GM23338 (cell line): ENCODE data around the gene ZNRF1. TPM values are rescaled to one million over a fixed set of nuclear protein-coding genes. Genes with fewer than 3 reads are reported as not detected.

Experiments
- ATAC-seq: fragments of 200-7000 bp; cut with Tn5 transposase; 3 replicates; pipeline ENCODE4 v1.9.1; 2020
- DNase-seq: peaks from one replicate; pipeline ENCODE4 v3.0.0-alpha.2; 2015; ENCODE audit warnings: low spot score
- H2AFZ ChIP-seq: fragments of 200-600 bp; sonication (generic); 2 replicates; pipeline ENCODE4 v1.8.0; 2016; ENCODE audit warnings: antibody characterized with exemption, mild to moderate bottlenecking, moderate library complexity
- H3F3A ChIP-seq: fragments of 200-600 bp; sonication (generic); replicated peaks from 2 replicates; pipeline ENCODE4 v1.8.0; 2017; ENCODE audit warnings: antibody characterized with exemption, mixed run types, low read depth
- H3K27ac ChIP-seq: fragments of 200-600 bp; sonication (generic); 2 replicates; pipeline ENCODE4 v1.6.1; 2016; ENCODE audit warnings: low read depth
- H3K27me3 ChIP-seq: fragments of 200-600 bp; sonication (generic); 2 replicates; pipeline ENCODE4 v1.8.0; 2016; ENCODE audit warnings: mild to moderate bottlenecking, mixed run types, moderate library complexity; ENCODE audit not compliant: insufficient read depth
- H3K36me3 ChIP-seq: fragments of 200-600 bp; sonication (generic); 2 replicates; pipeline ENCODE4 v1.8.0; 2016; ENCODE audit warnings: mild to moderate bottlenecking; ENCODE audit not compliant: insufficient read depth
- H3K4me1 ChIP-seq: fragments of 200-600 bp; sonication (generic); 2 replicates; pipeline ENCODE4 v1.8.0; 2016; ENCODE audit warnings: mild to moderate bottlenecking, moderate library complexity; ENCODE audit not compliant: insufficient read depth
- H3K4me2 ChIP-seq: fragments of 200-600 bp; sonication (generic); 2 replicates; pipeline ENCODE4 v1.7.1; 2017; ENCODE audit warnings: mixed run types
- H3K4me3 ChIP-seq: fragments of 200-600 bp; sonication (generic); 2 replicates; pipeline ENCODE4 v1.6.1; 2016; ENCODE audit warnings: mixed run types
- H3K79me2 ChIP-seq: fragments of 200-600 bp; sonication (generic); replicated peaks from 2 replicates; pipeline ENCODE4 v1.8.0; 2017; ENCODE audit warnings: mild to moderate bottlenecking; ENCODE audit not compliant: insufficient read depth
- H3K9me2 ChIP-seq: fragments of 200-600 bp; sonication (generic); 2 replicates; pipeline ENCODE4 v1.8.0; 2017; ENCODE audit not compliant: insufficient read depth
- H4K20me1 ChIP-seq: fragments of 200-600 bp; sonication (generic); replicated peaks from 2 replicates; pipeline ENCODE4 v1.8.0; 2017; ENCODE audit warnings: mild to moderate bottlenecking; ENCODE audit not compliant: insufficient read depth
- H3K27ac Mint-ChIP-seq: 2 replicates; pipeline ENCODE4 v1.8.0; 2020; ENCODE audit warnings: inconsistent platforms, mild to moderate bottlenecking, moderate library complexity, mixed read lengths
- H3K27me3 Mint-ChIP-seq: 3 replicates; pipeline ENCODE4 v1.8.0; 2022; ENCODE audit warnings: low read depth, mild to moderate bottlenecking, moderate library complexity, mixed read lengths, inconsistent platforms; ENCODE audit not compliant: insufficient read depth, poor library complexity
- H3K36me3 Mint-ChIP-seq: 3 replicates; pipeline ENCODE4 v1.8.0; 2021; ENCODE audit warnings: low read depth, mild to moderate bottlenecking, inconsistent platforms, moderate library complexity, mixed read lengths
- H3K4me1 Mint-ChIP-seq: 3 replicates; pipeline ENCODE4 v1.8.0; 2020; ENCODE audit warnings: mild to moderate bottlenecking, inconsistent platforms, mixed read lengths
- H3K4me3 Mint-ChIP-seq: 3 replicates; pipeline ENCODE4 v1.8.0; 2021; ENCODE audit warnings: moderate library complexity, mild to moderate bottlenecking, inconsistent platforms, mixed read lengths
- H3K9me3 Mint-ChIP-seq: 3 replicates; pipeline ENCODE4 v1.8.0; 2020; ENCODE audit warnings: moderate library complexity, mild to moderate bottlenecking, inconsistent platforms, mixed read lengths
- CREB1 ChIP-seq: fragments of 250-450 bp; sonication (Bioruptor Pico); IDR thresholded peaks from 2 replicates; pipeline ENCODE4 v1.5.0; 2020; ENCODE audit warnings: low read depth, mild to moderate bottlenecking, moderate library complexity
- ETS1 ChIP-seq: IDR thresholded peaks from 2 replicates; pipeline ENCODE4 v1.6.1; 2016; ENCODE audit warnings: antibody characterized with exemption
- EZH2 ChIP-seq: fragments of 200-600 bp; sonication (generic); IDR thresholded peaks from one replicate; pipeline ENCODE4 v1.8.0; 2017; ENCODE audit warnings: antibody characterized with exemption, mild to moderate bottlenecking, low read depth; ENCODE audit not compliant: unreplicated experiment
- EZH2phosphoT487 ChIP-seq: fragments of 200-600 bp; sonication (generic); IDR thresholded peaks from one replicate; pipeline ENCODE4 v1.8.1; 2018; ENCODE audit warnings: antibody characterized with exemption; ENCODE audit not compliant: unreplicated experiment
- JUNB ChIP-seq: IDR thresholded peaks from one replicate; pipeline ENCODE4 v1.6.1; 2016; ENCODE audit warnings: antibody characterized with exemption; ENCODE audit not compliant: unreplicated experiment
- NANOG ChIP-seq: IDR thresholded peaks from 2 replicates; pipeline ENCODE4 v1.6.1; 2016; ENCODE audit warnings: antibody characterized with exemption, borderline replicate concordance
- REST ChIP-seq: IDR thresholded peaks from one replicate; pipeline ENCODE4 v1.6.1; 2018; ENCODE audit warnings: antibody characterized with exemption; ENCODE audit not compliant: unreplicated experiment
- ZNF331 ChIP-seq: fragments of 250-450 bp; sonication (Bioruptor Pico); IDR thresholded peaks from 2 replicates; pipeline ENCODE4 v1.5.0; 2020; ENCODE audit warnings: low read depth, mild to moderate bottlenecking, moderate library complexity
- ZNF462 ChIP-seq: fragments of 250-450 bp; sonication (Bioruptor Pico); IDR thresholded peaks from 2 replicates; pipeline ENCODE4 v1.5.0; 2020; ENCODE audit warnings: mild to moderate bottlenecking, moderate library complexity
- polyA plus RNA-seq: library from polyadenylated mRNA; unstranded; fragments of >200 nt; fragmentation: Nextera tagmentation; extraction: Ambion mirVana; gene quantifications from 2 replicates; pipeline ENCODE4 v1.2.1, GENCODE V29; 2016
- total RNA-seq: library from RNA; depleted of rRNA; stranded (reverse); fragments of >200 nt; shearing (Covaris generic); gene quantifications from 2 replicates; pipeline ENCODE4 v1.2.3, GENCODE V29; 2014

The ZNRF1 gene
- total and polyA plus RNA-seq, 2 experiments from 2014 or later: 22.4 to 42.1 TPM

- Histone ChIP-seq H3K27ac (0 out of 2 replicates have a peak overlapping the region, but pooled peaks have one; percentile 47), H3K79me2 (peaks cover 97% of the 10 kb centered on the region)
Measured at GRCh38 chr16:75048530-75048929, 49.7 kb downstream of the ZNRF1 start.

More at GRCh38 chr16:75048530-75048929, 49.7 kb downstream of the ZNRF1 start:
- Histone ChIP-seq H3K27me3 (no peaks in the 10 kb centered on the region), H3F3A (0 out of 2 replicates have a peak, but pooled peaks cover 3% of the 10 kb centered on the region), H3K36me3 (no peaks in the 10 kb centered on the region), H2AFZ (no peak overlapping the region), H4K20me1 (peaks cover 22% of the 10 kb centered on the region), H3K9me2 (no peaks in the 10 kb centered on the region), H3K4me3 (no peak overlapping the region), H3K4me1 (peaks cover 5% of the 10 kb centered on the region), H3K4me2 (no peak overlapping the region)
- 0 out of 2 replicates have a peak overlapping the region, but pooled peaks have one; percentile 62 for H3K27ac Mint-ChIP-seq
- peaks cover 6% of the 10 kb centered on the region for H3K4me1 Mint-ChIP-seq
- no peaks in the 10 kb centered on the region for H3K9me3 Mint-ChIP-seq
- DNase-seq: no peak
- no peak overlapping the region for H3K4me3 Mint-ChIP-seq
- H3K27me3 Mint-ChIP-seq: peaks cover 3% of the 10 kb centered on the region
- ATAC-seq: no peak
- peaks cover 6% of the 10 kb centered on the region; the same call in 2 of the 3 replicates for H3K36me3 Mint-ChIP-seq
- no peak for TF ChIP-seq ZNF462
- TF ChIP-seq JUNB: no peak
- no peak for TF ChIP-seq ETS1
- no peak for TF ChIP-seq EZH2
- TF ChIP-seq NANOG: no peak
- no peak for TF ChIP-seq CREB1 (CRISPR knock-in tag)
- no peak for TF ChIP-seq REST
- TF ChIP-seq ZNF331 (CRISPR knock-in tag): no peak
- no peak for TF ChIP-seq EZH2phosphoT487
